Fibroblast of skin of left quadriceps (primary cell): ENCODE measurements around the gene VAMP7.
"Not testable (repeated sequence)": the region's sequence is repeated elsewhere in the genome, so short reads cannot be mapped to it uniquely, and the experiment has no call there.

ENCODE experiments used
- DNase-seq, 2 experiments: peaks; one replicate each; pipeline ENCODE4 v3.0.0-alpha.2; 2013; ENCODE audit warnings: low read depth in 2 of 2

The VAMP7 gene, protein sequence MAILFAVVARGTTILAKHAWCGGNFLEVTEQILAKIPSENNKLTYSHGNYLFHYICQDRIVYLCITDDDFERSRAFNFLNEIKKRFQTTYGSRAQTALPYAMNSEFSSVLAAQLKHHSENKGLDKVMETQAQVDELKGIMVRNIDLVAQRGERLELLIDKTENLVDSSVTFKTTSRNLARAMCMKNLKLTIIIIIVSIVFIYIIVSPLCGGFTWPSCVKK

DNA sequence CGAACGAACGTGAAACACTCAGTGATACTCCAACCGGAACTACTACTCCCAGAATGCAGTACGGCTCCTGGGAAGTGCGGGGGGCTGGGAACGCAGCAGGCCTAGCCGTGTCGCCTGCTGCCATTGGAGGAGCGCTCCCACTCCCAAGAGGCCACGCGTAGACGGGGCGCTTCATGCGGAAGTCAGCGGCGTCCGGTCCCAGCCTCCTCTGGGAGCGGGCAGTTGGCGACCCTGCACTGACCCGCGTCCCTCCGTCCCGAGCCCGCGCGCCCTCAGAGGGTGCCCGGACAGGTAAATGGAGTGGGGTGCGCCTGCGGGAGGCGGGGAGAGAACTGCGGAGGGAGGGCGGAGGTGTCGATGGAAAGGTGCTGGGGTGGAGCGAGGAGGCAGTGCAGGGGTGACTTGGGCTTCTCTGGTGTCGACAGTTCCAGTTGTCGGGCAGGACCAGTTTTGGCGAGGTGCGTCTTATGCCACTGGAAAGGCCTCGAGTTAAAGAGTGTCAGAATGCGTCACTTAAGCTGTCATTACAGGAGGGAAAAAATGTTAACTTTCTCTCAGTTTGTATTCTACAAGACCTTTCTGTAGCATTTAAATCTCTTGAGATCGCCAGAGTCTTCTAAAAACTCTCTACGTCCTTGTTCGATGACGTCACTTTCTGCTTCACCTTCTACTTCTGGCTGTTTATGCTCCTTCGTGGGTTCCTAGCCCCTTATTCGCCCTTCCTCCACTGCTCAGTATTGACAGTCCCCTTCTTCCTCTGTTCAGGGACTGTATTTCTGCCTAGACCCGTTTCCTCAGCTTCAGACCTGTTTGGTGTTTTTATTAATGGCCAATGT lies at the start of gene VAMP7:
TSS of gene VAMP7 (plus strand) at position 188 of the 836 bp plus-strand sequence. CDS start 8,122 bp downstream, outside the sequence.
- peak; percentile 61 to 64 for DNase-seq

DNA sequence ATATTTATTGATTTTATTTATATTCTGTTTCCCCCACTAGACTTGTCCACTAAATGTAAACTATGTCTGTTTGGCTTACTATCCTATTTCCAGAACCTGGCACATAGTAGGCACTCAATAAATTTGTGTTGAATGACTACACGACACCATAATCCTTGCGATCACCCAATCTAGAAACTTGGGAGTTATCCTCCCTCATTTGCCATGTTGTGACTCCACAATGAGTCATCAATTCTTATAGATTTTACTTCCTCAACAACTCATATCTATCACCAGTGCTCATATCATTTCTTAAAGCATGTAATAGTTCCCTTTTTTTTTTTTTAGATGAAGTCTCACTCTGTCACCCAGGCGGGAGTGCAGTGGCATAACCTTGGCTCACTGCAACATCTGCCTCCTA lies 39.9 kb upstream of the VAMP7 start:
- DNase-seq: no peak

DNA sequence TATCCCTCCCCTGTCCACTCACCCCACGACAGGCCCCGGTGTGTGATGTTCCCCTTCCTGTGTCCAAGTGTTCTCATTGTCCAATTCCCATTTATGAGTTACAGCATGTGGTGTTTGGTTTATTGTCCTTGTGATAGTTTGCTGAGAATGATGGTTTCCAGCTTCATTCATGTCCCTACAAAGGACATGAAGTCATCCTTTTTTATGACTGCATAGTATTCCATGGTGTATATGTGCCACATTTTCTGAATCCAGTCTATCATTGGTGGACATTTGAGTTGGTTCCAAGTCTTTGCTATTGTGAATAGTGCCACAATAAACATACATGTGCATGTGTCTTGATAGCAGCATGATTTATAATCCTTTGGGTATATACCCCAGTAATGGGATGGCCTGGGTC lies 29.4 kb upstream of the VAMP7 start:
- DNase-seq: not testable (repeated sequence)

DNA sequence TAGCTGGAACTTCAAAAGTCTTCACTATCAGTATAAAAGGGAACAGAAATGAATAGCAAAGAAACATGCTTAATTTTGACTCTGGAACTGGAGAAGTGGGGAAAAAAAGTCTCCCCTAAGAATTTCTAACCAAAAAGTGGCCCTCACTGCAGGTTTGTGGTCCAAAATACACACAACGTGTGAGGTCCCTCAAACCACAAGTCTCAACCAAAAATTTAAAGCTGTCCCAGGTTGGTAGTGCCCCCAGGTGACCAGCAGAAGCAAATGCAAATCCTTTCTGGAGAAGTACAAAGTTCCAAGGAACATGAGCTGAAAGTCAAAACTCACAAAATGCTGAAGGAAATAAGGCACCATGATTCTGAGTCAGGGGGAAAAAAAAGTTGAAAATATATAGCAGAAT lies 23.6 kb upstream of the VAMP7 start:
- no peak for DNase-seq

DNA sequence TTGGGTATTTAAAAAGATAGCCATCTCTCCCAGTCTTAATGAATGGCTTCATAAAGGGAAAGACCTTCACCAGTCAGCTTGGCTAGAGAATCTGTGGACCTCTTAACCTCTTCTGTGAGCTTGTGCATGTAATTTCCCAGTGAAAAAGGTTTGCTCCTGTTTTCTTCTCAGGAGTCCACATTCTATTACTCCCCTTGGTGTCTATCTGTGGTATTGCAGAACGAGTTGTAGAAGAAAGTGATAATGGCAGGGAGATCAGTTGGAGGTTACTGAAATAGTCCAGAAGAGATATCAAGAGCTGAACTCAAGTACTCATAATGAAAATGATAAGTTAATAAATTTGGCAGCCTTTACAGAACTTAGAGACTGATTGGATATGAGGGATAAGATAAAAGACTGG lies 16.5 kb upstream of the VAMP7 start:
- no peak for DNase-seq

DNA sequence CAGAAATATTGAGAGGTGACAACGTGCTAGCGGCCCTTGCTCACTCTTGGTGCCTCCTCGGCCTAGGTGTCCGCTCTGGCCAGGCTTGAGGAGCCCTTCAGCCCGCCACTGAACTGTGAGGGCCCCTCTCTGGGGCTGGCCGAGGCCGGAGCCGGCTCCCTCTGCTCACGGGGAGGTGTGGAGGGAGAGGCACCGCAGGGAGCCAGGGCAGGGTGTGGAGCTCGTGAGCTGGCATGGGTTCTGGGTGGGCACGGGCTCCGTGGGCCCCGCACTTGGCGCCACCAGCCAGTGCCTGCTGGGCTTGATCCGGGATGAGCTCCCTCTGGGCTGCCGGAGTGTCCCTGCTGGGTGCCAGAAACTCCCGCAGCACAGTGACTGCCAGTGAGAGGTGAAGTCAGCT lies 16.0 kb upstream of the VAMP7 start:
- no peak for DNase-seq

DNA sequence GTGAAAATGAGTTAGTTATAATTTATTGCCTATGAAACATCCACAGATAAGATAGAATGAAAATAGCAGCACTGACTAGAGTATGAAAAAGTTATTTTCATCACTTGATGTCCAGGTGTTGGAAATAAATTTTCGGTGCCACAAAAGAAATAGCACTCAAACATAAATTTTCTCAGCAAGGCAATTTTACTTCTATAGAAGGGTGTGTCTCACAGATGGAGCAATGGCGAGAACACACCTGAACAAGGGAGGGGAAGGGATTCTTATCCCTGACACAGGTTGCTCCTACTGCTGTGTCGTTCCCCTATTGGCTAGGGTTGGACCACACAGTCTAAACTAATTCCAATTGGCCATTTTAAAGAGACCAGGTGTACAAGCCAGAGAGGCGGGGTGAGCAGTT lies 13.3 kb upstream of the VAMP7 start:
- DNase-seq: no peak

DNA sequence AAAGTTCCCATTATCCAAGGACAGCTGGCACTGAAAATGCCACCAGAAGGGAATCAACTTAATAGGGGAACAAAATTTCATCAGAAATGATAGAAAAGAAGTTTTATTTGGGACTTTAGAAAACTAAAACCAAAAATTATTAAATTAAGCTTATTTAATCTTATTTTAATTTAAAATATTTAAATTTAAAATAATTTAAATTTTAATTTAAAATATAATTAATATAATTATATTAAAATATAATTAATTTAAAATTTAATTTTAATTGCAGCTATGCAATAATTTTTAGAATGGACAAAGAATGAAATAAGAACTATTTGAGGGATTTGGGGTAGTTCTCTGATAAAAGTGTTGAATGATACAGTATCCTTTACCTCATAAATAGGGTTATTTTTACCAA lies 10.2 kb upstream of the VAMP7 start:
- no peak for DNase-seq

DNA sequence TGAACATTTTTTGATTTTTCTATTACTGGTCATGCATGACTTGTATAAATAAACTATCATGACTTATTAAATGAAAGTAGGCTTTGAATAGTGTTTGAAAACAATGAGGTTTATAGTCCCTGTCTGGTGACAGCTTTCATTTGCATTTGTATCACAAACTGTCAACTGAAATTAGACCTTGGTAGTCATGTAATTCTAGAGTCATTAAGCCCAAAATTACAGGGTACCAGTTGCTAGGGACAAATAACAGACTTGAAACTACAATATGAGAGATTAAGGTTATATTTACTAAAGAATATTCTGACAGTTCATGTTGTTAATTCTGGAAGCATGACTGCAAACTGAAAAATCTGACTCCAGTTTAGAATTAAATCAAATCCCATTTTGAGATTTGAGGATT lies 9.2 kb upstream of the VAMP7 start:
- no peak for DNase-seq

DNA sequence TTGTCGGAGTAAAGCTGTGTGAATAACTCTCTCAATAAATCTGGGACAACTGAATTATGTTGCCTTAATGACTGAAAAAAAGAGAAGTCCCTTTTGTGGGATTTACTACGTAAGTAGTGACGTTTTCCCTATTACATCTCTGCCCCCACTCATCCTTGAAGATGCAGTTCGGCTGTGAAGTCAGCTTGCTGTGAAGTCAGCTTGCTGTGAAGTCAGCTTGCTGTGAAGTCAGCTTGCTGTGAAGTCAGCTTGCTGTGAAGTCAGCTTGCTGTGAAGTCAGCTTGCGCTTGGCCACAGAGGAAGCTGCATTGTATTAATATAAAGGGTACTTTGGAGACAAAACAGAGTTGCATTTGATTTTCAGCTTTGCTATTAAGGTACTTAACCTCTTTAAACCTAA lies 8.0 kb upstream of the VAMP7 start:
- DNase-seq: no peak

DNA sequence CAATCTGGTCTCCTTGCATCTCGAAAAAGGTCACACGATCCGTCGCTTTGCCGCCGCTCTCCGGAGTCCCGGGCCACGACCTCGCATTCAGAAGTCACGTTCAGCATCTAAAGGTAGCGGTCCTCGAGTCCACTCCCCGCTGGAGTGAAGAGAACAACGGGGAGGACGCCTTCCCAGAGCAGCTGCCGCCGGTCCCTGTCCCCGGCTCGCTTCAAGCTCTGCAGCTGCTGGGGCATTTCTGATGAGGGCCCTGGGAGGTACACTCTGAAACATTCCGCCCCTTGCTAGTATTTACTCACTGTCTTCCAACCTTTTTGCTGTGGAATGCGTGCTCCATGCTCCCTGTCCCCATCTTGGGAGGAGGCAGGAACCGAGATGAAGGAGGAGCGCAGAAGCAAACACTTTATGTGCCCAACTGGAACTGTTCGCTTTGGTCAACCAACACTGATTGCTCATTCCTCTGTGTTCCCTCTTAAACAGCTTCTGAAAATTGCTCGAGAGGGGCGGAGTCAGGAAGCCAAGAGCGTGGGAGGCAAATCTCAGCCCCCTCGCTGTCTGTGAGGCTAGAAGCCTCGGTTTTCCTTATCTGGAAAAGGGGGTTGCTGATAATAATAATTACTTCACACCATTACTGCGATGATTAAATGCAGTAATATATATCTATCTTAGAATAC lies 6.4 kb upstream of the VAMP7 start:
- DNase-seq: no peak

DNA sequence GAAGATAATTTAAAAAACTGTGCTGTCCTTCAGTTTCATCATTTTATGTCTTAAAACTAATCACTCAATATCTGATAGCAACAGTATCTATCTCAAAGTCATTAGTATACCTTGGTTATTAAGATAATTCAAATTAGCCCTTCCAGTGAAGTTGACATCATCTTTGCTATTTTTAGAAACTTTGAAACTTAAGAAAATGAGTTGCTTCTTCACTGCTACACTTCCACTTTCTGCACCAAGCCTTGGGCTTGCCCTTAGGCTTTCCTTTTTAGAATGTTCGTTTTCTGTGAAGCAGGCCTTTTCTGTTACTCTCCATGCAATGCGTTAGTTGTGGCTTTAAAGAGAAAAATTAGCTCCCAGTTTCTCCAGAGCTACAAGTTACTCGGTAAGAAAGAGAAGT lies 4.4 kb upstream of the VAMP7 start:
- DNase-seq: no peak

DNA sequence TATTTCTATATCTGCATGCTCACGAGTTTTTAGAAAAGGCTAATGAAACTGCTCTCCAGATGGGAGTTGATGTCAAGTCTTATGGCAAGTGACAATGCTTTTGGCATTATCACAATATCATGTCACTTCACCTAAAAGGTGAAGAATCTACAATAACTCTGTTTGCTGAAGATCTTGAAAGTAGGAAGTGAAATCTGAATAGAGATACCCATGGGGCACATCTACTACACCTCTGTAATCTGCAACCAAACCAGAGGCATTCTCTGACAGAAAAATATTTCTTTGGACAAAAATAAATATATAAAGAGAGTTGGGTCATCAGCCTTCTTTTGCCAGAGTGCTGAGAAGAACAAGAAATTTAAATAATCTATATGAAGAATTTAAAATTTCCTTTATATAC lies 3.9 kb upstream of the VAMP7 start:
- DNase-seq: no peak

DNA sequence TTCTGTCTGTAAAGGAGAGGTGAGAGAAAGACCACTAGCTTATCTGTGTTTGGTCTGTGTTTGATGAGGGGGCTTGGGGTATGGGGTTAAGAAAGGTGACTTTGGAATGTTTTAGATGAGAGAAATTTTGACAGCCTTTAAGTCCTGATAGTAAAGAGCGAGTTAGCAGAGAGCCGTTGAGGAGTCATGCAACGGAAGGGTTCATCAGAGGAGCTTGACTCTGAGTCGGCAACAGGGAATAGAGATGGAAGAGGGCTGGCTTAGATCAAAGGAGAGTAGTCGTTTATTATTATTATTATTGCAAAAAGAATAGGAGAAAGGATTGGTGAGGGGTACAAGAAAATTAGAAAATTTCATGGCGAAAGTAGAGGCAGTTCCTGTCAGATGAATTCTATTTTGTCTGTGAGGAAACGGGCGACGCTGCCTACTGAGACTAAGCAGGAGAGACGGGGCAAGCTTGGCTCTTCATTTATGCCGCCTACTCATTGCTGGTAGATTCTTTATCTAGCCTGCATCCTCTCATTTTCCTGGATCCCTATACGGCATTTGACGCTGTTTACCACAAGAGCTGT lies 473 bp upstream of the VAMP7 start:
- DNase-seq: no peak

DNA sequence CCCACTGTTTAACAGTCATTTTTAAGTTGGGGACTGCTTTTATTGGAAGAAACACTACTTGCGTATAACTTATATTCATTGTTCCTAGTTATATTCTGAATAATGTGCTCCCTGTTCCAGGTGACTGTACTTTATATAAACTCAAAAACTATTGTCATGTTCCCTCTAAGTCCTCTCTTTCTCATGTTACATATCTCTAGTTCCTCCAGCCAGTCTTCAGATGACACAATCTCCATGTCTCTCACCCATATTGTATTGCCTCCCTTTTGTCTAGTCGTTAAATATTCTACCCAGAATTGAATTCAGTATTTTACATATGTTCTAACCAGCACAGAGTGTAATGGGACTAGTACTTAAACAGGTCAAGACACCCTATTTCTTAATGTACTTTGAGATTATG lies 5.3 kb downstream of the VAMP7 start:
- no peak for DNase-seq

DNA sequence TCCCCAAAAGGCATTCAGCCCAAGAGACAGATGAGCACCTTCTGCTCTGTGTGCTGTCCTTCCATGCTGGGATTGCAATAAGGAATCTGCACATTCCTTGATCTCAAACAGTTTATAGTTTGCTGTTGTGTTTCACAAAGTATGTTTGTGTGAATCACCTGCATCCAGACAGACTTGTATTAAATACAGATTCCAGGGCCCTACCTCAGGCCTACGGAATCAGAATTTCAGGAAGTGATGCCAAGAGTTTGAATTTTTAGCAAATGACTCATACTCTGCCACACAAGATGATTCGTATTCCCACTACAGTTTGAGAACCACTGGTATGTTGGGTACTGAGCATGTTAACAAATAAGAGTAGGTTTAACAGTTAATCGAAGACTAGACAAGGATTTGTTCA lies 7.0 kb downstream of the VAMP7 start:
- peak; percentile 50 to 53 for DNase-seq

DNA sequence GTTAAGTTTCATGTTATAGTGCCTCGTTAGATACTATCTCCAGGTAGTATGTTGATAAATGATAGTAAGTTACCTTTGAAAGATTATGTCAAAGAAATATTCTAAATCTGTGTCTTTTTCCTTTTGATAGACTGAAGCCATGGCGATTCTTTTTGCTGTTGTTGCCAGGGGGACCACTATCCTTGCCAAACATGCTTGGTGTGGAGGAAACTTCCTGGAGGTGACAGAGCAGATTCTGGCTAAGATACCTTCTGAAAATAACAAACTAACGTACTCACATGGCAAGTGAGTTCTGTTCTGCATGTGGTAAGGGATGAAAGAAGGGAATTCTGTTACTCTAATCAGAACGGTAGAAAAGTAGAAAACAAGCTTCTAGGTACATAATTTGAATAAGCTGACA lies 8.2 kb downstream of the VAMP7 start:
- DNase-seq: no peak

DNA sequence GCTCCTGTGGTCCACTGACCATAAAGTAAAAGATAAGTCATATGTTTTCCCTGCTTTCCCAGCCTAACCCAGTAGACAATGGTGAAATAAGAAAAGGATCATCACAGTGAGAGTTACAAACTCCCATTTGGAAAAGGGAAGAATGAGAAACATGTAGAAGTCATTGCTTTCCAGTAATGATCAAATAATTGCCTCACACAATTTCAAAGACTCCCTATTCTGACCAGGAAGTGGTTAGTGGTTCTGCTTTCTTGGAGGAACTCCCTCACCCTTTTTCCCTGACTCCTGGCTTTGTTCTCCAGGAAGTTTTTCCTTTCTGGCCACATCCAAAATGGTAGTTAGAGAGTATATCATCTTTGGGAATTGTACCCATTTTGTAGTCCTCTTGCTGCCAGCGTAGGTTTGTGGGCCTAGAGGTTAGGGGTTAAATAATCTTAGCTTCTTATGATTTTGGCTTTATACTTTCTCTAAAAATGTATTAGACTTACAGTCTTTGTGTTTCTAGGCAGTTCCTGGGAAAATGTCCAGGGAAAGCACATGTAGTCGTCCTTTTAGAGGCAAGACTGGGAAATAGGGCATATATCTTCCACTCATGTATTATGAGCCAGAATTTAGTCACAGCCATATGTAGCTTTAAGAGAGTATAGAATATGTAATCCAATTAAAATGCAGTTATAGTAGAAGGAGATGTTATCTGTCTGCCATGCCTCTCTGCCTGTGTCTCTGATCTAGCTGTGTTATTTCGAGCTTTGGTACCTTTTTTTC lies 10.5 kb downstream of the VAMP7 start:
- no peak for DNase-seq

DNA sequence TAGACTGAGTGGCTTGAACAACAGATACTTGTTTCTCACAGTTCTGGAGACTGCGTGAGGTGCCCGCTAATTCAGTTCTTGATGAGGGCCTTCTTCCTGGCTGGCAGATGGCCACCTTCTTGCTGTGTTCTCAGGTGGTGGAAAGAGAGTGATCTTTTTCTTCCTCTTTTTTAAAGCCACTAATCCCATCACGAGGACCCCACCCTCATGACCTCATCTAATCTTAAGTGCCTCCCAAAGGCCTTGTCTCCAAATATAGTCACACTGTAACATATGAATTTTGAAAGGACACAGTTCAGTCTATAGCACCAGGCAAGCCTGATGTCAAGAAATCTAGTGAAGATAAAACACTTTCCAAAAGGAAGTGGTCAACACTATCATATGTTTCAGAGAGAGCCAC lies 12.4 kb downstream of the VAMP7 start:
- DNase-seq: no peak

DNA sequence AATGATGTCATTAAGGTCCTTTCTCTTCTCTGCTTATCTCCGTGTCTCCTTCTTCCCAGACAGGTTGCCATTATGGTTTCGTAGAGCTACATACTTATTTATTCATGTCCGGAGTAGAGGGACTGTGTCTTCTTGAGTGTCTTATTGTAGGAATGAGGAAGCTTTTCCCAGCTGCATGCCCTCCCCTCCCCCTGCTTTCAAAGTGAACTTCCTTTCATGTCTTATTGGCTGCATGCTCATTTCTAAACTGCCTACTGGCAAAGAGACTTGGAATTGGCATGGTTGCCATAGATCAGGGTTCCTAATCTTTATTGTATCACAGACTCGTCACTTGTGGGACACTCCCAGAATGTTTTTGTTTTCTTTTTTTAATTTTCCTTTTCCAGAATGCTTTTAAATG lies 15.4 kb downstream of the VAMP7 start:
- no peak for DNase-seq

DNA sequence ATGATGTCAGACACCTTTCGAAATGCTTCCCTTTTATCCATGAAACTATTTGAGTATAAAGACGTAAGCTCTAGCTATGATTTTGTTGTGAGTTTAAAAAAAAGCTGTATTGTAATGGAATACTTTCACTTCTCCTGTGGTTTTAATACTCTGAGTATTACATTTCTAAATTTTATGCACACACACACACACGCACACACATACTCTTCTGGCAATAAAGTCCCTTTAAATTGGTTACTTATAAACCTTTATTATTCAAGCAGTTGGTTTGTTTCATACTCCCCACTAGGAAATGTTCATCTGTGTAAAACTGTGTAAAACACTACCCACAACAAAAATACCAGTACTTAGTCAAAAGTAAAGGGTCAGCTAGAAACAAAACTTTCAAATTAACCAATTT lies 18.2 kb downstream of the VAMP7 start:
- no peak for DNase-seq

DNA sequence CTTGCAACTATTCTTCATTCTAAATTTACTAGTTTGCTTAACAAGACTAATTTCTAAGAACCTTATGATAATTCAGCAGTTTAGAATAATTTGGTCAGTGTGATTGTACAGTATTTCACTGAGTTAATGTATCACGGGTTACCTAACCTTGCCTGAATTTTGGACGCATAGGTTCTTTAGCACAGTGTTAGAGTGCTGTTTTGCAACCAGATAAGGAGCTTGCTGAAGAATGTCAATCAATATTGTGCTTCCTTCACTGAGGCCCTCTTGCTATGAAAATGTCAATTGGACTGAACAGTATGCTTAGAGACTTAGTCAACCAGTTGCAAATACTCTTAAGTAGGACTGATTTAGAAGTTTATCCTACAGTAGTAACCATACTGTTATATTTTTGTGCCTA lies 19.6 kb downstream of the VAMP7 start:
- DNase-seq: no peak
